Stimulated activated CD8-positive, alpha-beta memory T cell treated with anti-CD3 and anti-CD28 coated beads, Interleukin-15, amount 100 ng/mL, for 48 hours (primary cell): ENCODE data around the gene OXCT1.
"Not testable (repeated sequence)": the region's sequence is repeated elsewhere in the genome, so short reads cannot be mapped to it uniquely, and the experiment has no call there.

Experiments used
- DNase-seq, 2 donors: peaks; one replicate each; pipeline ENCODE4 v3.0.0-alpha.2; 2020; ENCODE audit warnings: low read depth in 2 of 2

OXCT1 gene

GRCh38 chr5:41773799-41774198 lies 96.4 kb downstream of the OXCT1 start:
- no peak for DNase-seq

- DNase-seq = no peak
These were observed 97.3 kb downstream of the OXCT1 start for GRCh38 chr5:41772785-41773442.

- no peak for DNase-seq
These were observed 98.2 kb downstream of the OXCT1 start for GRCh38 chr5:41772056-41772455.

GRCh38 chr5:41770799-41771198 lies 99.4 kb downstream of the OXCT1 start:
- DNase-seq = no peak

GRCh38 chr5:41768692-41769091 lies 101.5 kb downstream of the OXCT1 start:
- no peak for DNase-seq

GRCh38 chr5:41764650-41765049 lies 105.6 kb downstream of the OXCT1 start:
- DNase-seq = no peak

GRCh38 chr5:41763574-41763973 lies 106.7 kb downstream of the OXCT1 start:
- DNase-seq = no peak

GRCh38 chr5:41763081-41763480 lies 107.1 kb downstream of the OXCT1 start:
- no peak for DNase-seq

GRCh38 chr5:41762426-41762825 lies 107.8 kb downstream of the OXCT1 start:
- DNase-seq = no peak

GRCh38 chr5:41761663-41762062 lies 108.6 kb downstream of the OXCT1 start:
- DNase-seq = no peak

- DNase-seq = no peak
These were observed 114.5 kb downstream of the OXCT1 start for GRCh38 chr5:41755705-41756104.

GRCh38 chr5:41754857-41755256 lies 115.4 kb downstream of the OXCT1 start:
- no peak for DNase-seq

GRCh38 chr5:41751867-41752266 lies 118.4 kb downstream of the OXCT1 start:
- DNase-seq = no peak

- DNase-seq = peak; percentile 21 to 31
These were observed 121.6 kb downstream of the OXCT1 start for GRCh38 chr5:41748631-41749030.

GRCh38 chr5:41747708-41748107 lies 122.5 kb downstream of the OXCT1 start:
- no peak for DNase-seq

GRCh38 chr5:41747301-41747700 lies 122.9 kb downstream of the OXCT1 start:
- DNase-seq = no peak

- DNase-seq = not testable (repeated sequence)
These were observed 127.6 kb downstream of the OXCT1 start for GRCh38 chr5:41742608-41743007.

GRCh38 chr5:41738710-41739354 lies 131.4 kb downstream of the OXCT1 start:
- DNase-seq = no peak

GRCh38 chr5:41736641-41737040 lies 133.6 kb downstream of the OXCT1 start:
- DNase-seq = no peak

- no peak for DNase-seq
These were observed 135.0 kb downstream of the OXCT1 start for GRCh38 chr5:41735213-41735612.

GRCh38 chr5:41729381-41729780 lies 140.8 kb downstream of the OXCT1 start:
- not testable (repeated sequence) for DNase-seq

GRCh38 chr5:41728281-41728680 lies 141.9 kb downstream of the OXCT1 start:
- no peak for DNase-seq

GRCh38 chr5:41722359-41722950 lies 147.8 kb downstream of the OXCT1 start:
- no peak for DNase-seq
